Kidney (tissue), 14 donors: ENCODE data around the gene YIF1A. TPM values are rescaled to one million over a fixed set of nuclear protein-coding genes. Genes with fewer than 3 reads are reported as not detected.

Experiments
- DNase-seq, 5 donors: peaks; one replicate each; pipeline ENCODE4 v3.0.0-alpha.2; 2013 to 2020
- FAIRE-seq: peaks from 2 replicates; lab custom pipeline; 2012; peaks lifted over from hg19 to GRCh38; lab: Jason Lieb, UNC
- H3K27ac ChIP-seq, 2 donors: one replicate each; pipeline ENCODE4 v1.7.0; 2013; ENCODE audit warnings: low read depth in 2 of 2, low read length in 2 of 2, inconsistent platforms in 1 of 2
- H3K27me3 ChIP-seq: one replicate; pipeline ENCODE4 v1.7.1; 2013; ENCODE audit warnings: low read length, inconsistent platforms; ENCODE audit not compliant: control insufficient read depth, insufficient read depth
- H3K36me3 ChIP-seq, 3 donors: one replicate each; pipeline versions ENCODE4 v1.7.0 to v1.7.1; 2013; ENCODE audit warnings: low read length in 3 of 3, control low read depth in 1 of 3, inconsistent platforms in 1 of 3; ENCODE audit not compliant: insufficient read depth in 3 of 3, control insufficient read depth in 2 of 3
- H3K4me1 ChIP-seq, 3 donors: one replicate each; pipeline versions ENCODE4 v1.7.0 to v1.7.1; 2013; ENCODE audit warnings: low read length in 3 of 3, inconsistent platforms in 1 of 3, low read depth in 1 of 3; ENCODE audit not compliant: control insufficient read depth in 2 of 3, insufficient read depth in 2 of 3
- H3K4me3 ChIP-seq, 3 donors: one replicate each; pipeline versions ENCODE4 v1.7.0 to v1.8.1; 2013; ENCODE audit warnings: low read length in 3 of 3, control low read depth in 1 of 3, inconsistent platforms in 1 of 3
- H3K9ac ChIP-seq, 3 donors: one replicate each; pipeline versions ENCODE4 v1.7.0 to v1.7.1; 2013; ENCODE audit warnings: low read length in 3 of 3, control low read depth in 1 of 3, inconsistent platforms in 1 of 3
- H3K9me3 ChIP-seq, 3 donors: one replicate each; pipeline versions ENCODE4 v1.7.0 to v1.7.1; 2013; ENCODE audit warnings: low read length in 3 of 3, control low read depth in 1 of 3, inconsistent platforms in 1 of 3; ENCODE audit not compliant: control insufficient read depth in 2 of 3, insufficient read depth in 1 of 3
- intact Hi-C: fragments of 100-400 bp; cut with DNase I; formaldehyde crosslinking; loops from one replicate; pipeline ENCODE4 v1.11.1; 2022
- polyA plus RNA-seq: library from polyadenylated mRNA; stranded (reverse); fragments of 350-450 nt; fragmentation: Illumina TruSeq; extraction: RNeasy Lipid Tissue Mini Kit (QIAGEN cat#74804); gene quantifications from one replicate; pipeline ENCODE4 v1.2.3, GENCODE V29; 2014; ENCODE audit warnings: low read depth, low replicate concordance; ENCODE audit not compliant: insufficient read depth
- total RNA-seq: library from RNA; stranded (reverse); fragmentation: NEBNext Ultra II Directional; extraction: Animal tissue kit (Norgen Biotek cat#: 25700); gene quantifications from one replicate; pipeline ENCODE4 v1.2.1, GENCODE V29; 2021
- TF ChIP-seq, protein P1 (sequence below): IDR thresholded peaks from 3 replicates; pipeline ENCODE4 v1.5.1; 2012; ENCODE audit warnings: mild to moderate bottlenecking, moderate library complexity, borderline replicate concordance; ENCODE audit not compliant: insufficient read depth; ENCODE audit errors: extremely low read depth
- donor health status: control.
- donor health status: control.
- donor health status: control.
- donor health status: control.
- donor health status: control.
- donor health status: DM: yes; HTN: yes; CAD: no.
- donor health status: Normal renal cell carcinoma (clear cell type).

YIF1A gene
- total and polyA plus RNA-seq, 2 donors from 2014 or later, result 92.1 to 115 TPM

DNA sequence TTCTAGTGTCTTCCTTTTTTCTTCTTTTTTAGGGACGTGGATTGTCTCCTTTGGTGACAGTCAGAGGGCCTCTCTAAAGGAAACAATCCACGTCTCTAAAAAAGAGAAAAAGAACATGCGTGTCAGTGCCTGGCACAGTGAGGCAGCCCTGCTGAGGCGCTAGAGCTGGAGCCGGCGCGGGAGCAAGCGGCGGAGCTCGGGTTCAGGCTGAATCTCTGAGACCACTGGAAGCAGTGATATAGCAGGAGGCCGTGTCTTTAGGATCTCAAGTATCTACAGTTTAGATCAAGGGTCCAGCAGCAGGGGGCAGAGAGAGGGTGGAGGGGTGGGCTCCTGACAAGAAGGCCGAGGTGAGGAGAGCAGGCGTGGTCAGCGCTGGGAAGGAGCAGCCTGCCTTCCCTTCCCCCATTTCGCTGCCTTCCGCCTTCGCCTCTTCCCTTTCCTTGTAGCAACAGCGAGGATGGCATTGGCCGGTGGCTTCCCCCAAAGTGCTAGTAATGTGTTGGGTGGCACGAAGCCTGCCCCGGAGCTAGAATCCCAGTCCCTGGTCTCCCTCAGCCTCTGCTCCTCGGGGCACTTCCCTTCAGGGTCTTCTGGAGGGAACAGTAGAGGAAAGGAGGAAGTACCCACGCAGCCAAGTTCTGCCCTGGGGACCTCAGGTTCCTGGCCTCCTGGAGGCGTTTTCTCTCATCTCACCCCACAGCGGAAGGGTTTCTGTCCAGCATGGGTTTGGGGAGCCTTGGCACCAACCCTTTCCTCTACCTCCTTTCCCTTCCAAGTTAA is 48.8 kb downstream of the YIF1A start:
- Histone ChIP-seq H3K4me3 (no peak overlapping the region), H3K4me1 (no peaks in the 10 kb centered on the region), H3K36me3 (peaks cover 0 to 18% (median 16%) of the 10 kb centered on the region in 3 donors), H3K27ac (no peak overlapping the region), H3K9ac (no peak overlapping the region), H3K9me3 (no peaks in the 10 kb centered on the region), H3K27me3 (no peaks in the 10 kb centered on the region)
- intact Hi-C loops, result no loop called here
- no peak for DNase-seq
- TF ChIP-seq, protein P1, sequence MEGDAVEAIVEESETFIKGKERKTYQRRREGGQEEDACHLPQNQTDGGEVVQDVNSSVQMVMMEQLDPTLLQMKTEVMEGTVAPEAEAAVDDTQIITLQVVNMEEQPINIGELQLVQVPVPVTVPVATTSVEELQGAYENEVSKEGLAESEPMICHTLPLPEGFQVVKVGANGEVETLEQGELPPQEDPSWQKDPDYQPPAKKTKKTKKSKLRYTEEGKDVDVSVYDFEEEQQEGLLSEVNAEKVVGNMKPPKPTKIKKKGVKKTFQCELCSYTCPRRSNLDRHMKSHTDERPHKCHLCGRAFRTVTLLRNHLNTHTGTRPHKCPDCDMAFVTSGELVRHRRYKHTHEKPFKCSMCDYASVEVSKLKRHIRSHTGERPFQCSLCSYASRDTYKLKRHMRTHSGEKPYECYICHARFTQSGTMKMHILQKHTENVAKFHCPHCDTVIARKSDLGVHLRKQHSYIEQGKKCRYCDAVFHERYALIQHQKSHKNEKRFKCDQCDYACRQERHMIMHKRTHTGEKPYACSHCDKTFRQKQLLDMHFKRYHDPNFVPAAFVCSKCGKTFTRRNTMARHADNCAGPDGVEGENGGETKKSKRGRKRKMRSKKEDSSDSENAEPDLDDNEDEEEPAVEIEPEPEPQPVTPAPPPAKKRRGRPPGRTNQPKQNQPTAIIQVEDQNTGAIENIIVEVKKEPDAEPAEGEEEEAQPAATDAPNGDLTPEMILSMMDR, result no peak
- no peak for FAIRE-seq

DNA sequence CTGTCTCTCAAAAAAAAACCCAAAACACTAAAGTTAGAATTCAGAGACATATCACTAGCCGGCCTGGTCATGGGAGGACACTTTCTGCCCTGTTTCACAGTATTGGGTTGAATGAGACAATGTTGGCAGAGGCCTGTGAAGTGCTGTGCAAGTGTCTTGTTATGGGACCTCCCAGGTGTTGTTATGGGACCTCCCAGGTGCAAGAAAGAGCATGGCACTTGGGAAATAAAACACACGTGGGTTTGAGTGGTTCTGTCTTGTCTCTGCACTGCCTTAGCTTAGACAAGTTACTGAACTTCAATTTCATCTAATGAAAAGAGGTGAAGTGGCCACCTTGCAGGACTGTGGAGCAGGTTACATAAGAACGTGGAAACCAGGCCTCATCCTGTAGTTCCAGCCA is 49.4 kb downstream of the YIF1A start:
- no peaks in the 10 kb centered on the region for H3K27me3 ChIP-seq
- TF ChIP-seq, protein P1, result no peak
- no peaks in the 10 kb centered on the region for H3K4me1 ChIP-seq
- no peak for DNase-seq
- H3K27ac ChIP-seq, result no peak overlapping the region
- FAIRE-seq, result no peak
- no peak overlapping the region for H3K4me3 ChIP-seq
- H3K9me3 ChIP-seq, result no peaks in the 10 kb centered on the region
- H3K36me3 ChIP-seq, result peaks cover 0 to 20% (median 18%) of the 10 kb centered on the region in 3 donors
- no peak overlapping the region for H3K9ac ChIP-seq
- intact Hi-C loops, result no loop called here

GRCh38 chr11:66238786-66239413 is 50.0 kb downstream of the YIF1A start:
- Histone ChIP-seq H3K4me3 (no peak overlapping the region), H3K4me1 (no peaks in the 10 kb centered on the region), H3K36me3 (peaks cover 0 to 26% (median 18%) of the 10 kb centered on the region in 3 donors), H3K27me3 (no peaks in the 10 kb centered on the region), H3K27ac (no peak overlapping the region), H3K9ac (no peak overlapping the region), H3K9me3 (no peaks in the 10 kb centered on the region)
- no peak for FAIRE-seq
- intact Hi-C loops, result no loop called here
- no peak for DNase-seq
- TF ChIP-seq, protein P1, result no peak
